CD14-positive monocyte (primary cell): Measurements from ENCODE around the gene SLC13A4. TPM values are rescaled to one million over a fixed set of nuclear protein-coding genes. Genes with fewer than 3 reads are reported as not detected.

ENCODE experiments used
- DNase-seq, 3 donors: peaks; one replicate each; pipeline ENCODE4 v3.0.0-alpha.2; 2011 to 2022
- H2AFZ ChIP-seq: 2 replicates; pipeline ENCODE4 v1.6.0; 2012; ENCODE audit warnings: mild to moderate bottlenecking, low read depth, low read length, inconsistent platforms; ENCODE audit not compliant: insufficient read depth, poor library complexity, severe bottlenecking
- H3K27ac ChIP-seq, 2 donors: 1 replicate in 1 of 2; 2 replicates in 1 of 2; pipeline ENCODE4 v1.5.1; 2012 to 2013; ENCODE audit warnings: low read length in 2 of 2, control low read depth in 1 of 2, inconsistent platforms in 1 of 2, low read depth in 1 of 2, mild to moderate bottlenecking in 1 of 2
- H3K27me3 ChIP-seq, 2 donors: one replicate each; pipeline versions ENCODE4 v1.6.0 to v1.6.1; 2011 to 2013; ENCODE audit warnings: low read length in 2 of 2; ENCODE audit not compliant: control insufficient read depth in 2 of 2, insufficient read depth in 2 of 2
- H3K36me3 ChIP-seq, 2 donors: replicated peaks in 1 of 2; 1 replicate in 1 of 2; 2 replicates in 1 of 2; pipeline versions ENCODE4 v1.5.1 to v1.6.1; 2012 to 2013; ENCODE audit warnings: low read length in 2 of 2, control low read depth in 1 of 2, inconsistent platforms in 1 of 2, mild to moderate bottlenecking in 1 of 2; ENCODE audit not compliant: insufficient read depth in 2 of 2, control insufficient read depth in 1 of 2
- H3K4me1 ChIP-seq, 2 donors: 1 replicate in 1 of 2; 2 replicates in 1 of 2; pipeline versions ENCODE4 v1.5.1 to v1.6.1; 2012 to 2013; ENCODE audit warnings: low read length in 2 of 2, control low read depth in 1 of 2, inconsistent platforms in 1 of 2, mild to moderate bottlenecking in 1 of 2, moderate library complexity in 1 of 2; ENCODE audit not compliant: insufficient read depth in 2 of 2, control insufficient read depth in 1 of 2
- H3K4me2 ChIP-seq: replicated peaks from 2 replicates; pipeline ENCODE3; 2012; ENCODE audit warnings: low read length, moderate library complexity, mild to moderate bottlenecking; ENCODE audit not compliant: poor library complexity, severe bottlenecking; ENCODE audit errors: extremely low read depth
- H3K4me3 ChIP-seq, 3 experiments: fragments of 200-600 bp in 1 of 3; sonication (generic) in 1 of 3; replicated peaks in 1 of 3; 1 replicate in 2 of 3; 2 replicates in 1 of 3; pipeline ENCODE4 v1.5.1; 2011 to 2013; ENCODE audit warnings: low read length in 3 of 3, mild to moderate bottlenecking in 3 of 3, control low read depth in 2 of 3, low read depth in 2 of 3, inconsistent platforms in 1 of 3, moderate library complexity in 1 of 3
- H3K79me2 ChIP-seq: 2 replicates; pipeline ENCODE4 v1.6.0; 2012; ENCODE audit warnings: mild to moderate bottlenecking, control low read depth, inconsistent platforms, low read length, moderate library complexity; ENCODE audit not compliant: insufficient read depth
- H3K9ac ChIP-seq: 2 replicates; pipeline ENCODE4 v1.6.0; 2017; ENCODE audit warnings: low read length, mild to moderate bottlenecking; ENCODE audit not compliant: insufficient read depth, poor library complexity, severe bottlenecking
- H3K9me3 ChIP-seq, 2 donors: replicated peaks in 1 of 2; 1 replicate in 1 of 2; 2 replicates in 1 of 2; pipeline versions ENCODE4 v1.5.1 to v1.6.1; 2012 to 2013; ENCODE audit warnings: low read length in 2 of 2, control low read depth in 1 of 2; ENCODE audit not compliant: control insufficient read depth in 1 of 2, insufficient read depth in 1 of 2
- H4K20me1 ChIP-seq: 2 replicates; pipeline ENCODE4 v1.6.0; 2012; ENCODE audit warnings: mild to moderate bottlenecking, low read length, control low read depth, moderate library complexity; ENCODE audit not compliant: insufficient read depth
- H3K27ac Mint-ChIP-seq, 7 donors: one replicate each; pipeline ENCODE4 v1.8.0; 2020; ENCODE audit warnings: mild to moderate bottlenecking in 7 of 7, mixed read lengths in 7 of 7, moderate library complexity in 6 of 7, inconsistent platforms in 2 of 7
- H3K27me3 Mint-ChIP-seq, 3 donors: one replicate each; pipeline ENCODE4 v1.8.0; 2021 to 2022; ENCODE audit warnings: low read depth in 3 of 3, mild to moderate bottlenecking in 3 of 3, mixed read lengths in 3 of 3, moderate library complexity in 3 of 3, inconsistent platforms in 1 of 3
- H3K36me3 Mint-ChIP-seq, 2 donors: one replicate each; pipeline ENCODE4 v1.8.0; 2020; ENCODE audit warnings: mixed read lengths in 2 of 2, inconsistent platforms in 1 of 2, mild to moderate bottlenecking in 1 of 2
- H3K4me1 Mint-ChIP-seq: one replicate; pipeline ENCODE4 v1.8.0; 2020; ENCODE audit warnings: mild to moderate bottlenecking, mixed read lengths
- H3K4me3 Mint-ChIP-seq, 2 donors: one replicate each; pipeline ENCODE4 v1.8.0; 2020; ENCODE audit warnings: mild to moderate bottlenecking in 2 of 2, mixed read lengths in 2 of 2, moderate library complexity in 1 of 2
- H3K9me3 Mint-ChIP-seq, 7 donors: one replicate each; pipeline ENCODE4 v1.8.0; 2020 to 2022; ENCODE audit warnings: mixed read lengths in 7 of 7, mild to moderate bottlenecking in 6 of 7, moderate library complexity in 6 of 7, inconsistent platforms in 2 of 7
- CTCF ChIP-seq: fragments of 200-600 bp; IDR thresholded peaks from one replicate; pipeline ENCODE4 v1.8.0; 2022; ENCODE audit warnings: antibody characterized with exemption, mild to moderate bottlenecking
- WGBS: methylation state at CpG from one replicate; pipeline ENCODE4 v1.1.5; 2013; ENCODE audit warnings: missing lambda C conversion rate; ENCODE audit not compliant: insufficient coverage; 5-methylcytosine and 5-hydroxymethylcytosine counted together
- intact Hi-C, 2 donors: fragments of 100-400 bp; cut with micrococcal nuclease; formaldehyde crosslinking; loops; one replicate each; pipeline versions ENCODE4 v1.15.0 to v1.15.1; 2023
- polyA plus RNA-seq, 3 donors: library from polyadenylated mRNA; depleted of rRNA in 1 of 3; unstranded in 2 of 3; stranded (reverse) in 1 of 3; fragments of 300-500 nt in 2 of 3; fragments of >200 nt in 1 of 3; fragmentation: Illumina TruSeq in 2 of 3; gene quantifications; 1 replicate in 2 of 3; 2 replicates in 1 of 3; pipeline ENCODE4 v1.2.3, GENCODE V29; 2012 to 2021

Gene SLC13A4
- polyA plus RNA-seq, 3 donors = not detected

GRCh38 chr7:135681762-135682161 lies 46.2 kb downstream of the SLC13A4 start:
- H3K27me3 Mint-ChIP-seq = no peaks in the 10 kb centered on the region
- Histone ChIP-seq H3K27ac (no peak overlapping the region), H3K9me3 (no peaks in the 10 kb centered on the region), H4K20me1 (no peaks in the 10 kb centered on the region), H3K79me2 (no peaks in the 10 kb centered on the region), H3K27me3 (no peaks in the 10 kb centered on the region), H2AFZ (no peak overlapping the region), H3K4me2 (no peak overlapping the region), H3K4me3 (no peak overlapping the region), H3K4me1 (no peaks in the 10 kb centered on the region), H3K36me3 (peaks cover 12 to 41% of the 10 kb centered on the region in 2 donors), H3K9ac (no peak overlapping the region)
- 65% methylated on average over 3 of the region's 5 CpGs for WGBS
- intact Hi-C loops = no loop called here
- TF ChIP-seq CTCF = no peak
- H3K36me3 Mint-ChIP-seq = peaks cover 33 to 38% of the 10 kb centered on the region in 2 donors
- peaks cover 0 to 3% (median 0%) of the 10 kb centered on the region in 7 donors for H3K9me3 Mint-ChIP-seq
- DNase-seq = no peak
- H3K27ac Mint-ChIP-seq = no peak overlapping the region
- H3K4me1 Mint-ChIP-seq = no peaks in the 10 kb centered on the region
- H3K4me3 Mint-ChIP-seq = no peak overlapping the region

DNA sequence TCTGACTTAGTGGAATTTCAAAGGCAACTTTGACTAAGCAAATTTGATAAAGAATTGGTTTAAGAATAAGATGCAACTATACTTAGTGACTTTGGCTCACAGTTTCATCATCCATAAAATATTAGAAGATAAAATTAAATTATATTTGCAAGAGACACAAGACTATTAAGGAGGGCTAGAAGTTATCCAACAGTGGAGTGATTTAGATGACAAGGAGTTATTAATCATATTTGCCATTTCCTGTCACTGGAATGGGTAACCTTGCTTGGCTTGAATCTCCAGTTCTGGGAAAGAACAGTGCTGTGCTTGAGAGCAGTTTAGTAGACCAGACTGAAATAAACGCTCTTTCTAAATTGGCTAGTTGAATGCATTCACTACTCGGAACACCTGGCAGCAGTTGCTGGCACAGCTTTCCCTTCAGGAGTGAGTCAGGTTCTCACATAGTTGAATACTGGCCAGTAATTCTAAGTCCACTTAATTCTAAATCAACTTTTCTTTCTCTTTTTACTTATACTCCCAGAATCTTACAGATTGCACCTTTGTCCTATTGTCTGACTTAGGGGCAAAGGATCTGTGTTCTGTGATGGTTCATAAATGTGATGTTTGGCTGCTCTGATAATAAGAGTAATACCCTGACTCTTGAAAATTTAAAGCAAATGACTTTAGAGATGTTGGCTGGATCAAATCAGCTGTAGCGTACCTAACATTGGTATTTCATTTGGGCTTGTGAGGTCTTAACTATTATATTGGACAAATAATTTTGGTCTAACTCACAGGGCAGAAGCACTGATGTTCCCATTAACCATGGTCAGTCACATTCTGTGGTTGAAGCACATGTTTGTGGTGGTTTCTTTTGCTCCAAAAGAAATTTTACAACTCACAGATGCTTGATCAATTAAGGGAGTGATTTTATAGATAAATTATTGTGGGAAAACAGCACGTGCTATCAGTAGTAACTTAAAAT lies 49.1 kb downstream of the SLC13A4 start:
- DNase-seq = no peak
- Mint-ChIP-seq H3K4me3 (no peak overlapping the region), H3K27ac (no peak overlapping the region), H3K9me3 (peaks cover 0 to 3% (median 0%) of the 10 kb centered on the region in 7 donors), H3K36me3 (peaks cover 48 to 60% of the 10 kb centered on the region in 2 donors), H3K27me3 (no peaks in the 10 kb centered on the region), H3K4me1 (no peaks in the 10 kb centered on the region)
- H3K4me3 ChIP-seq = no peak overlapping the region
- H4K20me1 ChIP-seq = no peaks in the 10 kb centered on the region
- WGBS = 100% methylated on average over 2 of the region's 4 CpGs
- H3K27me3 ChIP-seq = no peaks in the 10 kb centered on the region
- peaks cover 40 to 70% of the 10 kb centered on the region in 2 donors for H3K36me3 ChIP-seq
- no peaks in the 10 kb centered on the region for H3K4me1 ChIP-seq
- H3K79me2 ChIP-seq = no peaks in the 10 kb centered on the region
- H3K9ac ChIP-seq = no peak overlapping the region
- H2AFZ ChIP-seq = no peak overlapping the region
- H3K27ac ChIP-seq = no peak overlapping the region
- no peaks in the 10 kb centered on the region for H3K9me3 ChIP-seq
- H3K4me2 ChIP-seq = no peak overlapping the region
- intact Hi-C loops = no loop called here
- no peak for TF ChIP-seq CTCF
